AG09309 (cell line): ENCODE measurements around the gene SLC45A3.

Experiments used
- DNase-seq: peaks from one replicate; pipeline ENCODE4 v3.0.0-alpha.2; 2010; ENCODE audit warnings: low read depth
- H3K4me3 ChIP-seq: 2 replicates; pipeline ENCODE4 v1.5.1; 2011; ENCODE audit warnings: mild to moderate bottlenecking, low read depth, low read length, moderate library complexity; ENCODE audit not compliant: control insufficient read depth
- TF ChIP-seq, protein P1 (sequence below): IDR thresholded peaks from 2 replicates; pipeline ENCODE4 v1.5.1; 2011; ENCODE audit warnings: mild to moderate bottlenecking, low read depth, low read length, inconsistent platforms; ENCODE audit not compliant: insufficient read depth, control insufficient read depth; ENCODE audit errors: missing control alignments

SLC45A3 gene

DNA sequence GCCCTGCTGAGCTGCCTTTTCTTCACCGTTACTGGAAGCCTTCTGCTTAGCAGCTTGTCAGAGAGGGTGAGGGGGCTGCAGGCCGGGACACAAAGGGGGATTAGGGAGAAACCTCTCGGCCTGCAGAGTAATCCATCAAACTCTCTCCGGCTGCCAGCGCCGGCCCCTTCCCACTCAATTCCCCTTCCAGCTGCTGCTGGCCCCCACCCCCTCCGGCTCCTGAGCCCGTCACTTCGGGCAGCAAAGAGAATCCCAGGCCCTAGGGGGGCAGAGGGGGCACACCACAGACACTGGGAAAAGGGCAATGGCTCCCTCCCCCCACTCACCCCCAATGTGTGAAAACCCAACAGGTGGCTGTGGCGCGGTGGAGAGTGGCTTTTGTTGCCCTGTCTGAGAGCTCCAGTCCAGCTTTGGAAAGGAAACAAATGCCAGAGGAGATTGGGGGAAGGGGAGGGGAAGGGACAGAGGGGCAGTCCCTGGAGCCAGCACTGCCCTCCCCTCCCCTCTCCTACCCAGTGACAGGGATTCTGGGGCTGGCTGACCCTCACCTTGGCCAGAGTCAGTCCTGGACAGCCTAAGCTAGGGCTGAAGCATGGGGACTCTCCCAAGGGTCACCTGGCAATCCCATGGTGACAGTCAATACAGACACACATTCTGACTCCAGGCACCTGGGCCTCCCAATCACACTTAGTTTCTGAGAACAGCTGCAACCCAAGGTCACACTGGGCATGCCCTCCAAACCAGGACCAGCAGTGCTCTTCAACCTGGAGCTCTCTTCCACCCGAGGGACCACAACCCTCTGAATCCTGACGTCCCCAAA, 9.5 kb downstream of the SLC45A3 start:
- no peak overlapping the region for H3K4me3 ChIP-seq
- TF ChIP-seq, protein P1, sequence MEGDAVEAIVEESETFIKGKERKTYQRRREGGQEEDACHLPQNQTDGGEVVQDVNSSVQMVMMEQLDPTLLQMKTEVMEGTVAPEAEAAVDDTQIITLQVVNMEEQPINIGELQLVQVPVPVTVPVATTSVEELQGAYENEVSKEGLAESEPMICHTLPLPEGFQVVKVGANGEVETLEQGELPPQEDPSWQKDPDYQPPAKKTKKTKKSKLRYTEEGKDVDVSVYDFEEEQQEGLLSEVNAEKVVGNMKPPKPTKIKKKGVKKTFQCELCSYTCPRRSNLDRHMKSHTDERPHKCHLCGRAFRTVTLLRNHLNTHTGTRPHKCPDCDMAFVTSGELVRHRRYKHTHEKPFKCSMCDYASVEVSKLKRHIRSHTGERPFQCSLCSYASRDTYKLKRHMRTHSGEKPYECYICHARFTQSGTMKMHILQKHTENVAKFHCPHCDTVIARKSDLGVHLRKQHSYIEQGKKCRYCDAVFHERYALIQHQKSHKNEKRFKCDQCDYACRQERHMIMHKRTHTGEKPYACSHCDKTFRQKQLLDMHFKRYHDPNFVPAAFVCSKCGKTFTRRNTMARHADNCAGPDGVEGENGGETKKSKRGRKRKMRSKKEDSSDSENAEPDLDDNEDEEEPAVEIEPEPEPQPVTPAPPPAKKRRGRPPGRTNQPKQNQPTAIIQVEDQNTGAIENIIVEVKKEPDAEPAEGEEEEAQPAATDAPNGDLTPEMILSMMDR = no peak
- no peak for DNase-seq

DNA sequence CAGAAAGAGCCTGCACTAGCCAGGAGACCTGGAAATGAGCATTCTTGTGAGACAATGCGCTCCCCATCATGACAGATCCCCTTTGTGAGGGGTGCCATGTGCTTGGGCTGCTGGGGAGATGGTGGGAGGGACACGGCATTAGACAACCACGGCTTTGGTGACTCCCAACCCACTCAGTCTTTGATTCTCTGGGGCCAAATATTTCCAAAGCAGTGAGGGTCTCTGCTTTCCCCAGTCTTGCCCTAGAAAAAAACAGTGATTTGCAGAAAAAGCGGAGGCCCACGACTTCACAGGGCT, 10.2 kb downstream of the SLC45A3 start:
- H3K4me3 ChIP-seq = no peak overlapping the region
- no peak for DNase-seq
- TF ChIP-seq, protein P1 = no peak

DNA sequence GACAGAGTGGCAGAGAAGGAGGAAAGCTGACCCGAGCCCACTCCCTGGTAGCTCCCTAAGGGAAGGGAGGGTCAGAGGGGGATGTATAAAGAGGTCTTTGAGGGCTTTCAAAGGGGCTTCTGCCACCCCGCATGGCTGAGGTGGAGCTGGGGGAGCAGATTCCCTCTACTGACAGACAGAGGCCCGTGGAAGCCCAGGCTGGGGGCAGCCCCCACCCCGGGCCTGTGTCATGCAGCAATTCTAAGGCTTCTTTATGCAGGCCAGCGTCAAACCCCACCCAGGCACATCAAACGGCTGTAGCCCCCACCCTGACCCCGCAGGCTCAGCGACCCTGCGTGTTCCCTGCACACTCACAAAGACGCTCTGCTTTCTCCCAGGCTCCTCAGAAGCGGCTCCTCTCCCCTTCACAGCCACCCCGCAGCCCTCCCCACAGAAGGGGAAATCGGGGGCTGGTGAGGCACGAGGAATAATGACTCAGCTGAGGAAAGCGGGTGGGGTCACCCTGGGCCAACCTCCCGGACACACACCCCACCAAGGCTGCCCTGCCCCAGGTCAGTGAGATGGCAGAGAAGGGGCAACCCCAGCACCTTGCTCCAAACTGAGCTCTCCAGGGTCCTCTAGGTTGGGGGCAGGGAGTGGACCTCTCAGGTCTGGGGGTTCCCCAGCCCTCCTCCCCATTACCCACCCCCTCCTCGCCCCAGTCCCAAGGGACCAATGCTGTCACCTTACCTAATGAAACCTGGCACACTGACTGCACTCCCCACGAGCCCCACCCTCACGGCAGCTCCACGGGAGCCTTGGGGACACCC, 10.8 kb downstream of the SLC45A3 start:
- H3K4me3 ChIP-seq = no peak overlapping the region
- TF ChIP-seq, protein P1 = no peak
- no peak for DNase-seq

DNA sequence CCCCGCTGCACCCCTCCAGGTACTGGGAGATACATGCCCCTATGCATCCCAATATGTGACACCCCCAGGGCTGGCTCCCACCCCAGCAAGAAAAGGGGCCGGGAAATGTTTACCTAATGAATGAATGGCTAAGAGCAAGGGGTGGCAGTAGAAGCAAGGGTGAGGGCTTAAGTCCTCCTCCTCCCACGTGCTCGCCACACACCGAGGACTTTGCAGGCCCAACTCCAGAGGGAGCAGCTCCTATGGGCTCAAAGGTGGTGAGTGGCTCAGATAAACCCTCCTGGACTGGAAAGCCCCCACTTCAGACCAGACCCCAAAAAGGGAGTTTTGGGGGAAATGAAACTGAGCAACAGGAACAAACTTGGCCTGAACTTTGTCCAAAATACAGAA, 11.4 kb downstream of the SLC45A3 start:
- H3K4me3 ChIP-seq = no peak overlapping the region
- no peak for DNase-seq
- TF ChIP-seq, protein P1 = no peak

DNA sequence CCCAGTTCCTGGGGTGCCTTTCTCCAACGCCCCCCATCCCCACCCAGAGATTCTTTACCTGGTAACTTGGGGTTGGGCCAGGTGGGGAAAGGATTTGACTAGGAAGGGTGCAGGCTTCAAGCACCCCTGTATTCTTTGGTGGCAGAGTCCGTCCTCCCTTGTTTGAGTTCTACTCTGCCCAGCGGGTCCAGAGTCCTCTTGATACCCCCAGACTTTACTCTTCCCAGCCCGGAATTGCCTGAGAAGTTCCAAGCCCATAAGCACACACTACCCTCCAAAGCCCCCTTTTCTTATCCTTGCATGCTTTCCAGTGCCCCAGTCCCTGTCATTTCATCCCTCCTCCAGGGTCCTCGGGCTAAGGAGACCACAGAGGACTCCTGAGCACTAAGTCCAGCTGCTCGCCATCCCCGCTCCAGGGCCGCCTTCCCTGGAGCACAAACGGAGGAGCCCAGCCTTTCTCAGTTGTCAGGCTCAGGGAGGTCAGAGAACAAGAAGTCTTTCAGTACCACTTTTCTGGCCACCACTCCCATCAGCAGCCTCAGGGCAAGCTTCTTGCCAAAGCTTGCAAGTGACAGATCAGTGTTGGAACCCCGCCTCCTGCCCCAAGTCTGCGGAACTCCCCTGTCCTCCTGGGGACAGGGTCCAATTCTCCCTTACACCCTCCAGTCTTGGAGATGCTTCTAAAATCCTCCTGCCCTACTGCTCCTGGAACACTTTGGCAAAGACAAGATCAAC, 12.2 kb downstream of the SLC45A3 start:
- no peak overlapping the region for H3K4me3 ChIP-seq

More for the DNA sequence above, 12.2 kb downstream of the SLC45A3 start:
- no peak for DNase-seq
- TF ChIP-seq, protein P1 = no peak
